Thymus (tissue), 11 donors: ENCODE data around the gene UBE2N. TPM values are rescaled to one million over a fixed set of nuclear protein-coding genes. Genes with fewer than 3 reads are reported as not detected.
"Not testable (repeated sequence)": the region's sequence is repeated elsewhere in the genome, so short reads cannot be mapped to it uniquely, and the experiment has no call there.

ENCODE experiments used
- DNase-seq, 9 donors: peaks; one replicate each; pipeline ENCODE4 v3.0.0-alpha.2; 2013; ENCODE audit warnings: low spot score in 9 of 9, low read depth in 6 of 9, missing footprints in 1 of 9
- H3K27ac ChIP-seq, 2 donors: one replicate each; pipeline ENCODE4 v1.5.1; 2013; ENCODE audit warnings: control low read depth in 1 of 2, low read depth in 1 of 2, low read length in 1 of 2, mild to moderate bottlenecking in 1 of 2, moderate library complexity in 1 of 2
- H3K27me3 ChIP-seq, 2 donors: one replicate each; pipeline ENCODE4 v1.5.1; 2013; ENCODE audit warnings: low read length in 1 of 2; ENCODE audit not compliant: control insufficient read depth in 2 of 2, insufficient read depth in 1 of 2
- H3K36me3 ChIP-seq, 2 donors: one replicate each; pipeline ENCODE4 v1.5.1; 2013; ENCODE audit warnings: low read length in 1 of 2, mild to moderate bottlenecking in 1 of 2, moderate library complexity in 1 of 2; ENCODE audit not compliant: control insufficient read depth in 2 of 2, insufficient read depth in 2 of 2
- H3K4me1 ChIP-seq, 2 donors: one replicate each; pipeline ENCODE4 v1.5.1; 2013; ENCODE audit warnings: low read length in 2 of 2; ENCODE audit not compliant: control insufficient read depth in 2 of 2, insufficient read depth in 2 of 2
- H3K4me3 ChIP-seq, 2 donors: one replicate each; pipeline ENCODE4 v1.5.1; 2013; ENCODE audit warnings: low read length in 2 of 2, control low read depth in 1 of 2, mild to moderate bottlenecking in 1 of 2
- H3K9me3 ChIP-seq, 2 donors: one replicate each; pipeline ENCODE4 v1.5.1; 2013; ENCODE audit warnings: low read length in 1 of 2, mild to moderate bottlenecking in 1 of 2; ENCODE audit not compliant: control insufficient read depth in 2 of 2, insufficient read depth in 1 of 2
- WGBS: extraction: QIAGEN DNeasy Blood & Tissue Kit; methylation state at CpG from one replicate; pipeline ENCODE4 v1.1.7; 2013; 5-methylcytosine and 5-hydroxymethylcytosine counted together
- polyA plus RNA-seq: library from polyadenylated mRNA; stranded (reverse); fragments of 200-250 nt; gene quantifications from one replicate; pipeline ENCODE4 v1.2.3, GENCODE V29; 2013
- total RNA-seq: library from RNA; stranded (reverse); fragments of 120-200 nt; gene quantifications from one replicate; pipeline ENCODE4 v1.2.4, GENCODE V29; 2013
- donor health status: healthy.

The UBE2N gene
- total and polyA plus RNA-seq, 2 donors = 91.2 to 132 TPM

GRCh38 chr12:93380480-93381121 lies 61.1 kb downstream of the UBE2N start:
- peaks cover 17 to 19% of the 10 kb centered on the region in 2 donors for H3K4me1 ChIP-seq
- peak in 4 of 9 donors; percentile 23 to 72 (median 42) for DNase-seq
- peak overlapping the region; percentile 32 to 89 for H3K4me3 ChIP-seq
- no peaks in the 10 kb centered on the region for H3K9me3 ChIP-seq
- no peaks in the 10 kb centered on the region for H3K27me3 ChIP-seq
- H3K27ac ChIP-seq = no peak overlapping the region
- H3K36me3 ChIP-seq = peaks cover 0 to 7% of the 10 kb centered on the region in 2 donors
- 32% methylated on average over 2 of the region's 2 CpGs for WGBS

- Histone ChIP-seq H3K27me3 (no peaks in the 10 kb centered on the region), H3K27ac (peak overlapping the region in 1 of 2 donors; percentile 91), H3K4me3 (peak overlapping the region; percentile 71 to 89), H3K4me1 (peaks cover 17 to 19% of the 10 kb centered on the region in 2 donors), H3K36me3 (peaks cover 0 to 1% of the 10 kb centered on the region in 2 donors), H3K9me3 (no peaks in the 10 kb centered on the region)
- no peak for DNase-seq
Measured at GRCh38 chr12:93379981-93380361, 61.8 kb downstream of the UBE2N start.

- Histone ChIP-seq H3K4me3 (peak overlapping the region; percentile 71 to 89), H3K4me1 (peaks cover 17 to 19% of the 10 kb centered on the region in 2 donors), H3K27ac (peak overlapping the region in 1 of 2 donors; percentile 91), H3K36me3 (no peaks in the 10 kb centered on the region), H3K9me3 (no peaks in the 10 kb centered on the region), H3K27me3 (no peaks in the 10 kb centered on the region)
- 14% methylated on average over 8 of the region's 8 CpGs for WGBS
- DNase-seq = peak in 3 of 9 donors; percentile 25 to 53 (median 50)
Measured at GRCh38 chr12:93379326-93379980, 62.3 kb downstream of the UBE2N start.

GRCh38 chr12:93378998-93379325 lies 62.8 kb downstream of the UBE2N start:
- peak in 2 of 9 donors; percentile 26 to 47 for DNase-seq

GRCh38 chr12:93378196-93378997 lies 63.4 kb downstream of the UBE2N start:
- not testable (repeated sequence) for H3K36me3 ChIP-seq, H3K27me3 ChIP-seq, H3K9me3 ChIP-seq
- DNase-seq = peak in 7 of 9 donors; percentile 56 to 87 (median 63)
- H3K4me1 ChIP-seq = peaks cover 17 to 21% of the 10 kb centered on the region in 2 donors
- WGBS = under 1% methylated on average over 46 of the region's 64 CpGs
- peak overlapping the region; percentile 71 to 89 for H3K4me3 ChIP-seq
- H3K27ac ChIP-seq = peak overlapping the region; percentile 89 to 91

More at GRCh38 chr12:93378998-93379325, 62.8 kb downstream of the UBE2N start:
- WGBS = under 1% methylated on average over 4 of the region's 4 CpGs
- H3K27ac ChIP-seq = peak overlapping the region; percentile 89 to 91
- H3K4me1 ChIP-seq = peaks cover 17 to 21% of the 10 kb centered on the region in 2 donors
- peak overlapping the region; percentile 71 to 89 for H3K4me3 ChIP-seq
- H3K36me3 ChIP-seq = no peaks in the 10 kb centered on the region
- no peaks in the 10 kb centered on the region for H3K9me3 ChIP-seq
- H3K27me3 ChIP-seq = no peaks in the 10 kb centered on the region

- H3K4me1 ChIP-seq = peaks cover 17 to 21% of the 10 kb centered on the region in 2 donors
- H3K36me3 ChIP-seq = no peaks in the 10 kb centered on the region
- WGBS = 3% methylated on average over 63 of the region's 79 CpGs
- peak within 1 kb of the TSS; percentile 71 to 89 for H3K4me3 ChIP-seq
- no peaks in the 10 kb centered on the region for H3K9me3 ChIP-seq
- H3K27me3 ChIP-seq = no peaks in the 10 kb centered on the region
- peak within 1 kb of the TSS; percentile 90 to 91 for H3K27ac ChIP-seq
- peak; percentile 85 to 98 (median 94) for DNase-seq
Measured at GRCh38 chr12:93377252-93378195, 64.2 kb downstream of the UBE2N start, which contains the start of gene NUDT4. TSS of gene NUDT4 (plus strand) at chr12:93377925. CDS start at chr12:93378323, 398 bp downstream.

GRCh38 chr12:93376436-93377251 lies 65.1 kb downstream of the UBE2N start:
- Histone ChIP-seq H3K4me3 (peak overlapping the region in 1 of 2 donors; percentile 51), H3K4me1 (peaks cover 17 to 21% of the 10 kb centered on the region in 2 donors), H3K27ac (no peak overlapping the region), H3K36me3 (no peaks in the 10 kb centered on the region), H3K27me3 (no peaks in the 10 kb centered on the region), H3K9me3 (no peaks in the 10 kb centered on the region)
- DNase-seq = no peak
- 97% methylated on average over 10 of the region's 10 CpGs for WGBS

GRCh38 chr12:93375906-93376305 lies 65.8 kb downstream of the UBE2N start:
- no peak overlapping the region for H3K4me3 ChIP-seq
- no peak for DNase-seq
- no peaks in the 10 kb centered on the region for H3K36me3 ChIP-seq

More at GRCh38 chr12:93375906-93376305, 65.8 kb downstream of the UBE2N start:
- H3K27me3 ChIP-seq = no peaks in the 10 kb centered on the region
- H3K4me1 ChIP-seq = peaks cover 15 to 17% of the 10 kb centered on the region in 2 donors
- no peaks in the 10 kb centered on the region for H3K9me3 ChIP-seq
- 96% methylated on average over 6 of the region's 6 CpGs for WGBS
- no peak overlapping the region for H3K27ac ChIP-seq
